ENCODE data around the gene GBGT1.

DNA sequence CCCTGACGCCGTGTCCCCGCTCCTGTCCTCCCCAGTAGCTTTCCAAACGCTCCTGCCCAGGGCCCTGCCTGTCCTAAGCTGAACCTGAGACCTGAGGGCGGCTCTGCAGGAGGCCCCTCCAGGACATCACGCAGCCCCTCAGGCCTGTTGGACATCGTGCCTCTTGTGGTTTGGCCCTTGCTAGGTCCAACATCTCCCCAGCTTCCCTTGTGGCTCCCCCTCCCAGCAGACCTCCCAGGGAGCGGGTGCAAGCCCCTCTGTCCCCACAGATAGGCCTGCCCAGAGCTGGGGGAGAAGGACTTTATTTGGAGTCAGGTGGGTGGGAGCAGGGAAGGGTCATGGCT is 41.3 kb upstream of the GBGT1 start:
- TF ChIP-seq, protein P1, sequence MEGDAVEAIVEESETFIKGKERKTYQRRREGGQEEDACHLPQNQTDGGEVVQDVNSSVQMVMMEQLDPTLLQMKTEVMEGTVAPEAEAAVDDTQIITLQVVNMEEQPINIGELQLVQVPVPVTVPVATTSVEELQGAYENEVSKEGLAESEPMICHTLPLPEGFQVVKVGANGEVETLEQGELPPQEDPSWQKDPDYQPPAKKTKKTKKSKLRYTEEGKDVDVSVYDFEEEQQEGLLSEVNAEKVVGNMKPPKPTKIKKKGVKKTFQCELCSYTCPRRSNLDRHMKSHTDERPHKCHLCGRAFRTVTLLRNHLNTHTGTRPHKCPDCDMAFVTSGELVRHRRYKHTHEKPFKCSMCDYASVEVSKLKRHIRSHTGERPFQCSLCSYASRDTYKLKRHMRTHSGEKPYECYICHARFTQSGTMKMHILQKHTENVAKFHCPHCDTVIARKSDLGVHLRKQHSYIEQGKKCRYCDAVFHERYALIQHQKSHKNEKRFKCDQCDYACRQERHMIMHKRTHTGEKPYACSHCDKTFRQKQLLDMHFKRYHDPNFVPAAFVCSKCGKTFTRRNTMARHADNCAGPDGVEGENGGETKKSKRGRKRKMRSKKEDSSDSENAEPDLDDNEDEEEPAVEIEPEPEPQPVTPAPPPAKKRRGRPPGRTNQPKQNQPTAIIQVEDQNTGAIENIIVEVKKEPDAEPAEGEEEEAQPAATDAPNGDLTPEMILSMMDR (IDR thresholded peaks at IDR 0.05; ENCODE audit: poor library complexity, severe bottlenecking) = no peak
- no peak for TF ChIP-seq EZH2 (IDR thresholded peaks at IDR 0.05; ENCODE audit: borderline replicate concordance, insufficient read depth, low read length, poor library complexity, severe bottlenecking)
- TF ChIP-seq RAD21 (conservative IDR thresholded peaks at IDR 0.05) = no peak
- TF ChIP-seq POLR2AphosphoS5 (IDR thresholded peaks at IDR 0.05) = no peak
- no peak for TF ChIP-seq EP300 (conservative IDR thresholded peaks at IDR 0.05; ENCODE audit: poor library complexity, severe bottlenecking)
- TF ChIP-seq MXI1 (conservative IDR thresholded peaks at IDR 0.05; ENCODE audit: poor library complexity, severe bottlenecking) = no peak
- TF ChIP-seq TAF1 (IDR thresholded peaks at IDR 0.05; ENCODE audit: low read depth) = no peak
- TF ChIP-seq SMC3 (conservative IDR thresholded peaks at IDR 0.05; ENCODE audit: poor library complexity) = no peak
